ELF-1 (cell line): ENCODE results near the gene GPR142.

Experiments used
- DNase-seq: peaks from one replicate; pipeline ENCODE4 v3.0.0-alpha.2; 2016; ENCODE audit warnings: low read depth, low spot score

GPR142 gene, protein sequence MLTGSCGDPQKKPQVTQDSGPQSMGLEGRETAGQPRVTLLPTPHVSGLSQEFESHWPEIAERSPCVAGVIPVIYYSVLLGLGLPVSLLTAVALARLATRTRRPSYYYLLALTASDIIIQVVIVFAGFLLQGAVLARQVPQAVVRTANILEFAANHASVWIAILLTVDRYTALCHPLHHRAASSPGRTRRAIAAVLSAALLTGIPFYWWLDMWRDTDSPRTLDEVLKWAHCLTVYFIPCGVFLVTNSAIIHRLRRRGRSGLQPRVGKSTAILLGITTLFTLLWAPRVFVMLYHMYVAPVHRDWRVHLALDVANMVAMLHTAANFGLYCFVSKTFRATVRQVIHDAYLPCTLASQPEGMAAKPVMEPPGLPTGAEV

DNA sequence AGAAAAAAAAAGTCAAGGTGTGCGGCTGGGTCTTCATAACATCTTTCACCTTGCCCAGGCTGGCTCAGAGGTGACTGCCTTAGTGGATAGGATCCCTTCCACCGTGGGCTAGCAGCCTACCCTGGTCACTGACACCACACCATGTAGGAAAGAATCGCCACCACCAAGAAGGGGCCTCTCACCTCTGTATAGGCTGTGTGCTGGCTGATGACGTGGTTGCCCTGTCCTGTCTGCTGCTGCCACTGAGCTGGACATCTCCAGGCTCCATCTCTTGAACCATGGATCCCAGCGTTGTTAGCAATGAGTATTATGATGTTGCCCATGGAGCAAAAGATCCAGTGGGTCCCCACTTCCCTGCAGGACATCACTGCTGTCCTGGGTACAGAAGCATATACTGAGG lies at the start of gene GPR142:
Gene GPR142 (plus strand): TSS at position 301 of the 400 bp plus-strand sequence. CDS start 2,035 bp downstream, outside the sequence.
- DNase-seq = no peak

DNA sequence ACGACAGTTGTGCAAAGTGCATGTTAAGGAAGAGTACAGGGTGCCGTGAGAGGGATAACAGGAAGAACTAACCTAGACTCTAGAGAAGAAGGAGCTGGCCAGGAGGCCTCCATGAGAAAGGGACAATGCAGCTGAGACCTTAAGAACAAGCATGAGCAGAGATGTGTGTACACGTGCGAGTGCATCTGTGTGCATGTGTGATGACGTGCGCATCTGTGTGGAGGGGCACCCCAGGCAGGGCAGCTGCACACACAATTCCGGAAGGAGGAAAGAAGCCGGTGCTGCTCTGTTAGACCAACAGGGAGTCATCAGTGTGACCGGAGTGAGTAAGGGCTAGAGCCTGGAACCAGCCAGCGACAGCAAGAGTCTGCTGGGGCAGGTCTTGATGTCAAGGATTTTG lies 48.9 kb upstream of the GPR142 start:
- no peak for DNase-seq

DNA sequence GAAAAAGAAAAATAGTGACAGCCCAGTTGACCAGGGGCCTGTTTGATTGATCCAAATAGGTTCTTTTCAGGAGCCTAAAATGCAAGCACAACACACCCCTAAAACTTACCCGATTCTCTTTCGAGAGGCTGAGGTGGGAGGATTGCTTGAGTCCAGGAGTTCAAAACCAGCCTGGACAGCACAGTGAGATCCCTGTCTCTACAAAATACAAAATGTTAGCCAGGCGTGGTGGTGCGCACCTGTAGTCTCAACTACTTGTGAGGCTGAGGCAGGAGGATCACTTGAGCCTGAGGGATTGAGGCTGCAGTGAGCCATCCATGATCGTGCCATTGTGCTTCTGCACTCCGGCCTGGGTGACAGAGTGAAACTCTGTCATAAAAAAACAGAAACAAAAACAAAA lies 42.8 kb upstream of the GPR142 start:
- no peak for DNase-seq

DNA sequence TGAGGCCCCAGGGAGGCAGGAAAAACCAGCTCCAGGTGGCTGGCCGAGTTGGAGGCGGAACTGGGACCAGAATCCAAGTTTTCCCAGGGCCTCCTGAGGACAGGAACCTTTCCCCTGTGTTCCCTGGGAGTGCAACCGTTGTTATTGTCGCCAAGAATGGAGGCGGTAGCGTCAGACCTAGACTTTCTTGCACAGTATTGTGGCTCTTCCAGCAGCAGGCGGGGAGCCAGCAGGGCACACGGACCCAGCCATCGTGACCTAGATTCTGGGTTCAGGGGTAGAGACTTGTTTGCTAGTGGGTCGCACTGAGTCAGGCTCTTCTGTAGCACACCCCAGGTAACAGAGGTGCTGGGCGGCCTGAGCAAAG lies 41.9 kb upstream of the GPR142 start:
- DNase-seq = no peak

DNA sequence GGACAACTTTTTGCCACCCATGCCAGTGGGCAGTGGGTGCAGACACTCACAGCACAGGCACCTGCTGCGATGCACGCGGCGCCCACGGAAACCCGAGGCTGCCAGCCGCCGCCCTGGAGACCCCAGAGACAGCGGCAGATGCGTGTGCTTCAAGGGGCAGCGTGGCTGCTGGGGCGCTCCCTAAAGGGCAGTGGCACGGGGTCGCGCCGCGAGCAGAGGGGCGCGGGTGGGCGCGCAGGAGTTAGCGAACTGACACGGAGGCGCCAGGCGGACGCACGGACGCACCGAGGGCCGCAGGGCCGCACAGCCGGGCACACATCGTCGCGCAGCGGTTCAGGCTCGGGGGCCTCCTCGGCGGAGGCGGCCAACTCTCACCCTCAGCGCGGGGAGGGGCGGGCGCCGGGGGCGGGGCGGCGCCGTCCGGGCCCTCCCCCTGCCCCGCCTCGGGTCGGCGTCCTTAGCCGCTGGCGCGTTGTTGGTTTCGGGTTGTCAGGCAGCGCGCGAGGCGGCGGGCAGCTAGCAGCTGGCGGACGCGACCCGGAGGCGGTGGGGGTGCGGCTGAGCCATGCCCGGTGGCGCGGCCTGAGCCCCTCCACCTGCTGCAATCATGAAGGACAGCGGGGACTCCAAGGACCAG lies 41.4 kb upstream of the GPR142 start, which contains the start of gene KIF19:
Gene KIF19 (plus strand): TSS at position 484 of the 637 bp plus-strand sequence. CDS start 124 bp downstream, at position 608.
- peak; percentile 73 for DNase-seq

DNA sequence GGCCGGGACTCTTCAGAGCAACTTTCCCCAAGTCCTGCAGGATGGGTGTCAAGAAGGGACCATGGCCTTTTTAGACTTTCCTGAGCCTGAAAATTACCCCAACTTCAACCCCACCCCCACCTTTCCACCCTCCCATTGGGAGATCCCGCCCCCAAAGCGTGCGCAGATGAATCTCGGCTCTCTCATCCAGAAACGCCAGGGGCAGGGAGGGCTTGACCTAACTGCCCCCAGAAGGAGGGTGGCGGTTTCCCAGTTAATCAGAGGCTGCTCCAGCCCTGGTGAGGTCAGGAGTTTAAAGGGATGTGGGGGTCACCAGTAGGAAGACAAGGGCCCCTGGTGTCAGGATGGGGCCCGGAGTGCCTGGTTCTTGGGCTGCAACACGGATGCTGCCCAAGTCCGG lies 40.8 kb upstream of the GPR142 start:
- DNase-seq = no peak

DNA sequence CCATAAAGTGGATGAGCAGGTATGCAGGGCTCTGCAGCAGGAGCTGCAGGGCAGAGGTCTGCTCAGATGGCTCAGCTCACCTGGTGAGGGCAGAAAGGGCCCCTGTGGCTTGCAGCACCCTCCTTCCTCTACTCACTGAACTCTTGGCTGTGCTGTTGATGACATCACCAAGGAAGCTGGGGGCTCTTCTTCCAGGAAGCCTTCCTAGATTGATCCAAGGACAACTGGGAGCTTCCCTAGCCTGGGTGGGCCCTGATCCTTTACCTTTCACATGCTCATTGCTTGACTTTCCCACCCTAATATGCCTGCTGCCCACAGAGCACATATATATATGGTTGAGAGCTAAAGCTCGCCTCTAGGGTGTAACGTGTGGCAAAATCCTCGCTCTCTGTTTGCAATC lies 38.8 kb upstream of the GPR142 start:
- no peak for DNase-seq

DNA sequence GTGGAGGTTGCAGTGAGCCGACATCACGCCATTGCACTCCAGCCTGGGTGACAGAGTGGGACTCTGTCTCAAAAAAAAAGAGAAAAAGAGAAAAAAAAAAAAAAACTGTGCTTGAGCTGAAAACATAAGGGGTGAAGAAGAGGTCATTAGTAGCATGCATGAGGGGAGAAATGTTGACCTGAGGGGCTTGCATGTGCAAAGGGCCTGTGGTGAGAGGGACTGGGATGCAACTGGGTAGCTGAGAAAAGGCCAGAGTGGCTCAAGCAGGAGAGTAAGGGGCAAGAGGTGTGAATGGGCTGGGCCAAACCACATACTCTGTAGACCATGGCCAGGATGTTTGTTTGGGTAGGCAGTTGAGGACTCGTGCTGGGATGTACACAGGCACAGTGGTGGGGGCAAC lies 37.9 kb upstream of the GPR142 start:
- no peak for DNase-seq

DNA sequence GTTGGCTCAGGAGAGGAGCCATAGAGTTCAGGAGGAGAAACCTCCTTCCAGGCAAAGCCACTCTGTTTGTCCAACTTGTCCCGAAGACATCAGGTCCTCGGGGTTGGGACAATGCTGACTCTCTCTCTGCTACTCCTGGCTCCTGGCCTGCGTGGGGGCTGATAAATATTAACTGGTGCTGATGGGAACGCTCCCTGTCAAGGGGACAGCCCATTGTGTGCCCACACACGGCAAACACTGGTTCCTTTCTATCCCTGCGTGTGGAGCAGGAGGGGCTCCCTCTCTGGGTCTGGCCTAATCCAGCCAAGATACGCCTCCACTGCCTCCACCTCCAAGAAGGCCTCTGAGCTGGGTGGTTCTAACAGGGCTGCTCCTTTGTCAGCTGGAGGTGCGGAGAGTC lies 36.9 kb upstream of the GPR142 start:
- DNase-seq = no peak

DNA sequence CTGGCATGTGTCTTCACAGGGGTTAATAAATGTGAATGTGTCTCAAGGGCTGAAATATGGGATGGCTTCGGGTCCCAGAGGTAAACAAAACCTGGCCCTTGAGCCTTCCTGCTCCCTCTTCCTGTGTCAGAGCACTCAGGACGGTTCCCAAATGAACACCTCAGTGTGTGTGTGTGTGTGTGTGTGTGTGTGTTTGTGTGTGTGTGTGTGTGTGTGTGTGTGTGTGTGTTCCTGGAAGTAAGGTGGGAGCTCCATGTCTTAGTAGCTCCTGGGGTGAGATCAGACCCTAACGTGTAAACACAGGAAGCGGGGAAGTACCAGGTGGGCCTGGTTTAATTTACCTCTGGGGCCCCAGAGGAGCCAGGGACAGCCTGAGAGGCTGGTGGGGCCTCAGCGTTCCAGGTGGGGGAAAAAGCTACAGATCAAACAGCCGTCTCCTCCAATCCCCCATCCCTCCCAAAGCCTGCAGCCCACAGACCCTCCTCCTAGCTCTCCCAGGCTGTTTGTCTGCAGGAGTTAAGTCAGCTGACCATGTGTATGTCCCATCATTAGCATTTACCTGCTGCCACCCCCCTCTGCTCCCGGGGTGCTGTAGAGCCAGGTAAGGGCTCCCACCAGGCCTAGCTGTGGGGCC lies 35.2 kb upstream of the GPR142 start:
- no peak for DNase-seq

DNA sequence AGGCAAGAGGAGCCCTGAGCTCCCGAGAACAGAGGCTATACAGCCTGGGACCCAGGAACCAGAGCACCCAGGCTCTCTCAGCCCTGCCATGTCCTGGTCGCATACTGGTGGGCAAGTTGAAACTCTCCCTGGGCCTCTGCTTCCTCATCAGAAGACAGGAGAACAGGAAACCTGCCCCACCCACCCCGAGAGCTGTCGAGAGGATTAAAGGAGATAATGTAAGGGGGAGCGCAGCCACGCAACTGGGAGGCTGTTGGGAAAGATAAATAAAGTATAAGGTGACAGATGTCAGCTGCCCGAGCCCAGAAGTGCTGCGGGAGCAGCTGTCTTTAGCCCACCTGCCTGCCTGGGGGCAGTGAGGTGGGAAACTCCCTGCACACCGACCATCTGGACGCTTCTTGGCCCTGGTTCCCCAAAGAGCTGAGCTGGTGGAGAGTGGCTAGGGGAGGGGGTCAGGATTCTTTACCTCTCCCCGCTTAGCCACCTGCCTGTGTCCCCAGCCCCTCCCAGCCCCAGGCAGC lies 34.5 kb upstream of the GPR142 start:
- DNase-seq = no peak

DNA sequence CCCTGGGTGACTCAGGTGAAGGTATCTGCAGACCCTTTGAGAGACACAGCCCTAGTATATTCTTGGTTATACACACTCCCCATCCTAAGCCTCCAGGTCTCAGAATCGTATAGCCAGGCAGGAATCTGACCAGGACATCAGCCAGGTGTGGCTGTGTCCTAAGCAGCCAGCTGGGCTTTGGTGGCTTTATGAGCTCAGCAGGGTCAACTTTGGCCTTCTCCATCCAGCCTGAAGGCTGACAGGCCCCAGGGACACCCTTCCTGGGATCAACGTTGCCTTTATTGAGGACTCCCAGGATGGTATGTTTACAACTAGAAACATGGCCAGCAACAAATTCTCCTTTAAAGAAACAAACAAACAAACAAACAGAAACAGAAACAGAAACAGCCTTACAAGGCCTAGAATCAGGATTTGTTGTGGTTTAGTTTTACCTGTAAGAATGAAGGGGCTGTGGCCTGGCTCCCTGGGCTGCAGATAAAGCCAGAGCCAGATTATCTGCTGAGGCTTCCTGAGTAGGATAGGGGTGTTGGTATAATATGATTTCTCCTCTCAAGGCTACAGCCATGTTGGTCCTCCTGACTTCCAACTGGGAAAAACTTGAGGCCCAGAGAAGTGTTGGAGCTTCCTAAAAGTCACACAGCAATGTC lies 32.8 kb upstream of the GPR142 start:
- no peak for DNase-seq

DNA sequence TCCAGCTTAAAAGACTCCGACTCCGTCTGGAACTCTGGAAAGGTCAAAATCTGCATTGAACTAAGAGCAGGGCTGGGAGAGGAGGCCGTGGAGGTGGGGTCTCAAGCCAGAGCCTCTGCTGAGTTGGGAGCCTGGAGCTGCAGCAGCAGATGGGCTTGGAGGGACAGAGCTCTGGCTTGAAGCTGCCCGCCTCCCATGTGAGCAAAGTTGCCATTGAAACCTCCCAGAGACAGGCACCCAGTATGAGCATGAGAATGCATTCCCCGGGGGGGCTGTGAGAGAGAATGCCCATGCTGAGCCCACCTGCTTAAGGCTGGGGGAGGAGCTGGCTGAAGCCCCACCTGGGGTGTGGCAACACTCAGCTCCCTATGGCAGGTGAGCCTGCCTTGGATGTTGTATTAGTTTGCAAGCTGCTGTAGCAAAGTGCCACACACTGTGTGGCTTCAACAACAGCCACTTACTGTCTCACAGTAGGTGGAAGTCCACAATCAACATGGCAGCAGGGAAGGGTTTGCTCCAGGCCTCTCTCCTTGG lies 31.7 kb upstream of the GPR142 start:
- no peak for DNase-seq

DNA sequence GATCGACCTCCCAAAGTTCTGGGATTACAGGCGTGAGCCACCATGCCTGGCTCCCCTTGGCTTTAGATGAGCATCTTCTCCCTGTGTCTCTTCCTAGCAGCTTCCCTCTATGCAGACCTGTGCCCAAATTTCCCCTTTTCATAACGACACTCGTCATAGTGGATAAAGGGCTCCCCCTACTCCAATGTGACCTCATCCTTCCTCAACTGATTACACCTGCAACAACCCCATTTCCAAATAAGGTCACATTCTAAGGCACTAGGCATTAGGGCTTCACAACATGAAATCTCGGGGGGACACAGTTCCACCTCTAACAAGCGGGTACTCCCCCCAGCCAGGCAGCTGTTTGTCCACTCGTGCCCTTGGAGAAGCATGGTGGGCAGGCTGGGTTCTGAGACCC lies 31.0 kb upstream of the GPR142 start:
- DNase-seq = no peak

DNA sequence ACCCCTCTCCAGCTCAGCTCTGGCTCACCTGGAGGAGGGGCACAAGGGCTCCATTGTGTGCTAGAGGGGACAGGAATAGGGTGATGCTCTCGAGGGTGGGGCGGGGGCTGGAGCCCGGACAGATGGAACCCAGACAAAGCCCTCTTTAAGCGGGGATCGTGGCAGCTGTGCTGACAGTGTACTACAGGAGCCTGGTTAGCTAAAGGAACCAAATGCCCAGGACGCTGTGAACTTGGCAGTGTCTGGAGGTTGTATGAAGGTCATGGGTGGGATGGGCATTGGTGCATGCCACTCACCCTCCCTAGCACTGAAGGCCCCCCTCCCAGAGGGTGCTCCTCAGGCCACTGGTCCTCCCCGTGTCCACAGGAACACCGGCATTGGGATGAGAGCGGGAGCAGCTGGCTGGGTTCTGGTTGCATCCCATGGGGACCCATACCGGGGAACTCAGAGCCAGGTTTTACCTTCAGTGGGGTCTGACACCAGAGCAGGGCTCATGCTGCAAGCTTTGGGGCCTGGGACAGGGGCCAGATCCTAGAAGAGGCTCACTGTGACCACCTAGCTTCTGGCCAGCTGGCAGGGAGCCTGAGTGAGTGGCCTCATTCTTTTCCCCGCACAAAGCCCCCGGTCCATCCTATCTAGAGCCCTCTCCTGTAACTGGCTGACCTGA lies 29.3 kb upstream of the GPR142 start:
- DNase-seq = no peak

DNA sequence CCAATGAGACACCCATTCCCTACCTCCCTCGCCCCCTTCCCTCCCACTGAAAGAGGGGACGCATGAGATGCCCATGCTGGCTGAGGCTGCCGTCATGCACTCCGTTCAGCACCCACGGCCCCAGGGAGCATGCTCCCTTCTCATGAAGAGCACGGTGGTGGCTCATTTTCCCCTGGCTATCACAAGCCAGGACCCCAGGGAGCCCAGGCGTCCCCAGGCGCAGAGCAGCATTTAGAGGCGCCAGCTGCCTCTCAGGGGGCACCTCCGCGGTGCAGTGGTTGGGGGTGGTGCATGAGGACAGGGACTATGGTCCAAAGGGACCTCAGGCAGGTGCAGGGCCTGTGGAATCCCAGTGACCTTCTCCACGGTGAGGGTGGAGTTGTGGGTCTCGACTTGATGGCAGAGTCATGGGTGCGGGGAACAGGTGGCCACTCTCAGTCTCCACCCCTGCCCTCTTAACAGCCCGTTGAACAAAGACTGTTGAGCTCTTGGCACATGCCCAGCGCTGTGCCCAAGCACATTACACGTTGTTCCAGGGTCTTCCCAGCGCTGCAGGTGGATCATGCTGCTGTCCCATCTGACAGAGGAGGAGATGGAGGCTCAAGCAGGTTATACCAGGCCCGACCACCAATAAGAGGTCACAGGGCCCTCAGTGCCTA lies 27.6 kb upstream of the GPR142 start:
- no peak for DNase-seq

DNA sequence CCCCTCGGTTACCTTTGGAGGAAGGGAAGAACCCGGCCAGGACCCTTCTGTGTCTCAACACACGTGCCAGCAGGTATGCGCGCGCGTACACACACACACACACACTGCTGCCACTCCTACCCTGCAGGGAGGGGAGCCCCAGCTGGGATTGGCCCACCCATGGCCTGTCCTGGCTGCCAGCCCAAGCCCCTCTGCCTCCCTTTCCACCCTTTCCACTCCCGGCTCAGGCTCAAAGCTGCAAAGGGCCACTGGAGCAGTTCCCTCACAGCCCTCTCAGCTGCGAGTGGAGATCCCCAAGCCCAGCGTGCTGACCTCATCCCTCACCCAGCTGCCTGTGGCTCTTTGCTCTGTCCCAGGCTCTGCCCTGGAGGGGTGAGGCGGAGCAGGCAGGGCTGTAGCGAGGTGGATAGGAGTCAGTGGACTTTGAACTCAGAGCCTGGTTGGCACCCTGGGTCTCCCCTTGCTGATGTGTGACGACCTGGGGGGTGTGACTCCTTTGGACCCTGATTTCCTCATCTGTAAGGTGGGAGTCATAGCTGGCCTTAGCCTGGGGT lies 26.8 kb upstream of the GPR142 start:
- DNase-seq = peak; percentile 52

DNA sequence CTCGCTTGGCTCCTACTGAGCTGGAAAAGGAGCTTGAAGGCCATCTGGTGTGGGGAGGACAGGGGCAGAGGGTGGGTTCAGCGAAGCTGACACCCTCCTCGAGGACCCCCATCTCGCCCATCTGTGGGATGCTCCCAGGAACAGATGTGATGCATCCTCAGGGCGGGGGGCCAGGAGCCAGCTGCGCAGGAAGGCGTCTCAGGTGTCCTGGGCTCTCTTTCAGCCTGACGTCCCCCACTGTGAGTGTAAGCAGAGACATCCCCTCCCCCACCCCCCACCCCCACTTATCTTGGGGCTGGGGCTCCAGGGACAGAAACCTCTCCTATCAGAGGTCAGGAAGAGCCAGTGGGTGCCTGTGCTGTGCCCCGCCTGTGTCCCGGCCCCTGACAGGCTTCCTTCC lies 25.1 kb upstream of the GPR142 start:
- DNase-seq = no peak

DNA sequence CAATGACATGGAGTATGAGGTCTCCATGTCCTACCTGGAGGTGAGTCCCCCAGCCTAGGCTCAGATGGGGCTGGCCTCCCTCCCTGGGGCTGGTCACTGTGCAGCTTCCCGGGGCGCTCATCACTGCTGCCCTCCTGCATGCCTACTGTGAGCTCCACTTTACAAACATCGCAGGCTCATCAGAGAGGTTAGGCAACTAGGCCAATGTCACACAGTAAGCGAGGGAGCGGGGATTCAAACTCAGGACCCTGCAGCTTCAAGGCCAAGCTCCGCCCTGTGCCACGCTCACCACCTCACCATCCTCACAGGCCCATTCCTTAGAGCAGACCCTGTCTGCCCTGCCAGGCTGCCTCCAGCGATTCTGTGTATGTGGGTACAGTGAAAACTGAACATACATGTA lies 24.2 kb upstream of the GPR142 start:
- no peak for DNase-seq

DNA sequence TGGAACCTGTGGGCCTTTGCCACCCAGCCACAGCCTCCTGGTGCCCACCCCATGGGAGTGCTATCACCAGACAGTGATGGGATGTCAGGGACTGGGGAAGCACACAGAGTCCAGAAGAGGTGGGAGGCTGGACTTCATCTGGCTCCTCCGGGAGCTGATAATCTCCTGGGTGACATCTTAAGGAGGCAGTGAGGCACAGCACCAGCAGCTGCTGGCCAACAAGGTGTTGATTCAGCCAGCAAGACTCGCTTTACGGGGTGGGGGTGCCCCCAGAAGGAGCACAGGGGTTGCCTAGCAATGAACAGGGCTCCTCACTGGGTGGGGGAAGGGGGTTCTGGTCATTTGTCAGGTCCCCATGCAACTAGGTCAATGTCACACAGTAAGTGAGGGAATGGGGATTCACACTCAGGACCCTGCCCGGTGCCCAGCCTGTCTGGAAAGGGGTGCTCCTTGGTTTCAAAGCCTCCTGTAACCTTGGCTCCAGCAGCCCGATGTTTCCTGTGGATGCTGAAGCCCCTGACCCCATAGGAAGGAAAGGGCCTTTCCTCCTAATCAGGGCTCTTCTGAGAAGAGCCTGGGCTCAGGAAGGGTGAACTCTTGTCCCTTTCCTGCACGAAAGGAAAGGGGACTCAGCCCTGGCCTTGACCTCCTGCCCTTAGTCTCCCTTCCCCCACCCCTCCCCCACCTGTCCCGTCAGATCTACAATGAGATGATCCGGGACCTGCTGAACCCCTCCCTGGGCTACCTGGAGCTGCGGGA lies 23.6 kb upstream of the GPR142 start:
- DNase-seq = no peak
